Measurements from ENCODE around the gene RPS6KC1.
"Not testable (repeated sequence)": the region's sequence is repeated elsewhere in the genome, so short reads cannot be mapped to it uniquely, and the experiment has no call there.

RPS6KC1 gene

GRCh38 chr1:213154056-213154685, 103.1 kb downstream of the RPS6KC1 start:
- TF ChIP-seq, protein P1, sequence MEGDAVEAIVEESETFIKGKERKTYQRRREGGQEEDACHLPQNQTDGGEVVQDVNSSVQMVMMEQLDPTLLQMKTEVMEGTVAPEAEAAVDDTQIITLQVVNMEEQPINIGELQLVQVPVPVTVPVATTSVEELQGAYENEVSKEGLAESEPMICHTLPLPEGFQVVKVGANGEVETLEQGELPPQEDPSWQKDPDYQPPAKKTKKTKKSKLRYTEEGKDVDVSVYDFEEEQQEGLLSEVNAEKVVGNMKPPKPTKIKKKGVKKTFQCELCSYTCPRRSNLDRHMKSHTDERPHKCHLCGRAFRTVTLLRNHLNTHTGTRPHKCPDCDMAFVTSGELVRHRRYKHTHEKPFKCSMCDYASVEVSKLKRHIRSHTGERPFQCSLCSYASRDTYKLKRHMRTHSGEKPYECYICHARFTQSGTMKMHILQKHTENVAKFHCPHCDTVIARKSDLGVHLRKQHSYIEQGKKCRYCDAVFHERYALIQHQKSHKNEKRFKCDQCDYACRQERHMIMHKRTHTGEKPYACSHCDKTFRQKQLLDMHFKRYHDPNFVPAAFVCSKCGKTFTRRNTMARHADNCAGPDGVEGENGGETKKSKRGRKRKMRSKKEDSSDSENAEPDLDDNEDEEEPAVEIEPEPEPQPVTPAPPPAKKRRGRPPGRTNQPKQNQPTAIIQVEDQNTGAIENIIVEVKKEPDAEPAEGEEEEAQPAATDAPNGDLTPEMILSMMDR (conservative IDR thresholded peaks at IDR 0.05; ENCODE audit: low read length): no peak
- H3K4me3 ChIP-seq (ENCODE audit: low read length): no peak overlapping the region
- DNase-seq (ENCODE audit: low read depth): no peak

GRCh38 chr1:213159376-213159775, 108.3 kb downstream of the RPS6KC1 start:
- no peak for DNase-seq (ENCODE audit: low read depth)
- TF ChIP-seq, protein P1 (conservative IDR thresholded peaks at IDR 0.05; ENCODE audit: low read length): no peak
- H3K4me3 ChIP-seq (ENCODE audit: low read length): no peak overlapping the region

DNA sequence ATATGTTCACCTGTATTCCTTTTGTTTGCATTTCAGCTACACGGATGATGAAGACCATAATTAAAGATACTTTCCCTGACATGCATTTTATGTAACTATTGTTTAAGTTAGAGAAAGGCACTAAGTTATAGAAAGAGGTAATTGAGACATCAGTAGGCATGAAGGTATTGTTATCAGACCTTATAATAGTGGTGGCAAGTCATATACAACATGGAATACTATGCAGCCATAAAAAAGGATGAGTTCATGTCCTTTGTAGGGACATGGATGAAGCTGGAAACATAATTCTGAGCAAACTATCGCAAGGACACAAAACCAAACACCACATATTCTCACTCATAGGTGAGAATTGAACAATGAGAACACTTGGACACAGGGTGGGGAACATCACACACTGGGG, 109.4 kb downstream of the RPS6KC1 start:
- H3K4me3 ChIP-seq (ENCODE audit: low read length); DNase-seq (ENCODE audit: low read depth): not testable (repeated sequence)

DNA sequence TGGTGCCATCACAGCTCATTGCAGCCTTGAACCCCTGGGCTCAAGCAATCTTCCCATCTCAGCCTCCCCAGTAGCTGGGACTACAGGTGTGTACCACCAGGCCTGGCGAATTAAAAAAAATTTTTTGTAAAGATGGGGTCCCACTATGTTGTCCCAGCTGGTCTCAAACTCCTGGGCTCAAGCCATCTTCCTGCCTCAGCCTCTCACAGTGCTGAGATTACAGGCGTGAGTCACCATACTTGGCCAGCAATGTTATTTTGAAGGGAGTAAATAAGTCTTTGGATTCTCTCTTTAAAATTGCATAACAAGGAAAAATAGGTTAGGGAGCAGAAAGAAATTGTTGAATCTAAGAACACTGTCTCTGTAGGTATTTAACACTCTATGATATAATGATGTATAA, 111.3 kb downstream of the RPS6KC1 start:
- H3K4me3 ChIP-seq (ENCODE audit: low read length): no peak overlapping the region
- peak; percentile 56 for DNase-seq (ENCODE audit: low read depth)
- TF ChIP-seq, protein P1 (conservative IDR thresholded peaks at IDR 0.05; ENCODE audit: low read length): no peak

GRCh38 chr1:213162862-213163261, 111.8 kb downstream of the RPS6KC1 start:
- DNase-seq (ENCODE audit: low read depth): no peak
- H3K4me3 ChIP-seq (ENCODE audit: low read length): no peak overlapping the region
- TF ChIP-seq, protein P1 (conservative IDR thresholded peaks at IDR 0.05; ENCODE audit: low read length): no peak

- no peak overlapping the region for H3K4me3 ChIP-seq (ENCODE audit: low read length)
- TF ChIP-seq, protein P1 (conservative IDR thresholded peaks at IDR 0.05; ENCODE audit: low read length): no peak
- DNase-seq (ENCODE audit: low read depth): peak; percentile 29
Measured at GRCh38 chr1:213163278-213163711, 112.3 kb downstream of the RPS6KC1 start.

GRCh38 chr1:213164561-213164960, 113.5 kb downstream of the RPS6KC1 start:
- DNase-seq (ENCODE audit: low read depth): no peak
- TF ChIP-seq, protein P1 (conservative IDR thresholded peaks at IDR 0.05; ENCODE audit: low read length): no peak
- no peak overlapping the region for H3K4me3 ChIP-seq (ENCODE audit: low read length)

Measured in AG10803 (cell line).